Activated CD4-positive, alpha-beta T cell treated with anti-CD3 and anti-CD28 coated beads, Interleukin-2, amount 50 U/mL, for 24 hours (primary cell): ENCODE measurements around the gene COPS2.
"Not testable (repeated sequence)": the region's sequence is repeated elsewhere in the genome, so short reads cannot be mapped to it uniquely, and the experiment has no call there.

Source experiments
- DNase-seq, 2 donors: peaks; one replicate each; pipeline ENCODE4 v3.0.0-alpha.2; 2020; ENCODE audit warnings: low read depth in 1 of 2, low spot score in 1 of 2

Gene COPS2

GRCh38 chr15:49110158-49110944, 45.0 kb downstream of the COPS2 start:
- no peak for DNase-seq

GRCh38 chr15:49103002-49103401, 52.4 kb downstream of the COPS2 start:
- DNase-seq = no peak

GRCh38 chr15:49101536-49101935, 53.9 kb downstream of the COPS2 start:
- no peak for DNase-seq

GRCh38 chr15:49096090-49096750, 59.2 kb downstream of the COPS2 start:
- no peak for DNase-seq

- DNase-seq = no peak
Observed at GRCh38 chr15:49094923-49095322, 60.5 kb downstream of the COPS2 start.

GRCh38 chr15:49093252-49094105, 61.9 kb downstream of the COPS2 start:
- no peak for DNase-seq

- no peak for DNase-seq
Observed at GRCh38 chr15:49088996-49089395, 66.4 kb downstream of the COPS2 start.

- no peak for DNase-seq
Observed at GRCh38 chr15:49085696-49086459, 69.5 kb downstream of the COPS2 start.

GRCh38 chr15:49084285-49084570, 71.2 kb downstream of the COPS2 start:
- no peak for DNase-seq

GRCh38 chr15:49083401-49084284, 71.8 kb downstream of the COPS2 start:
- DNase-seq = no peak

- no peak for DNase-seq
Observed at GRCh38 chr15:49082960-49083359, 72.4 kb downstream of the COPS2 start.

GRCh38 chr15:49079340-49080039, 75.9 kb downstream of the COPS2 start:
- no peak for DNase-seq

- no peak for DNase-seq
Observed at GRCh38 chr15:49075881-49076280, 79.5 kb downstream of the COPS2 start.

- DNase-seq = not testable (repeated sequence)
Observed at GRCh38 chr15:49074589-49075287, 80.7 kb downstream of the COPS2 start.
